ENCODE results near the gene PCNX2.

DNA sequence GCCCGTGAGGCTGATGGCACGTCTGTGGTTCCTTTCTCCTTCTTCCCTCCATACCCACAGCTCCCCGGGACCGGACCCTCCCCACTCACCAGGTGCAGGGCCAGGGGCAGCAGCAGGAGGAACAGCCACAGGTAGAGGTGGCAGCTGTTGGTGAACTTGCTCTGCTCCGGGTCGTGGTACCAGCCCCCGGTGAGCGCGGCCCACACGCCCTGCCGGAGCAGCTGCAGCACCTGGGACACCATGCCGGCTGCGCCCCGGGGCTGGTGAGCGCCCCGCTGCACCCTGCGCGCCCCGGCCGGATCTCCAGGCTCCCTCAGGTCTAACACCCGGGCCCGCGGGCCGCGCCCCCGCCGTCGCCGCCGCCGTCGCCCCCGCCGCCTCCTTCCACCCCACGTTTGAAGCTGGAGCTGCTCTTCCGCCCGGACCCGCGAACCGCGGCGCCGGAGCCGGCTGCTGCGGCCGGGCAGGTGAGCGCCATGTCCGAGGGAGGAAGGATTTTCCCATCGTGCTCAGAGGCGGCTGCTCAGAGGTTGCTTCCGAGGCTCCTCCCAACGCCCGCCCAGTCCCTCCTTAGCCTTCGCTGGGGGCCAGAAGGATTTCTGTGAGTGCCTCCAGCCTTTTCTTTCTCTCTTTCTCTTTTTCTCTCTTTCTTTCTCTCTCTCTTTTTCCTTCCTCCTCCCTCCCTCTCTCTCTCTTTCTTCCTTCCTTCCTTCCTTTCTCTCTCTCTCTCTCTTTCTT is at the start of gene PCNX2:
- TF ChIP-seq, protein P1, sequence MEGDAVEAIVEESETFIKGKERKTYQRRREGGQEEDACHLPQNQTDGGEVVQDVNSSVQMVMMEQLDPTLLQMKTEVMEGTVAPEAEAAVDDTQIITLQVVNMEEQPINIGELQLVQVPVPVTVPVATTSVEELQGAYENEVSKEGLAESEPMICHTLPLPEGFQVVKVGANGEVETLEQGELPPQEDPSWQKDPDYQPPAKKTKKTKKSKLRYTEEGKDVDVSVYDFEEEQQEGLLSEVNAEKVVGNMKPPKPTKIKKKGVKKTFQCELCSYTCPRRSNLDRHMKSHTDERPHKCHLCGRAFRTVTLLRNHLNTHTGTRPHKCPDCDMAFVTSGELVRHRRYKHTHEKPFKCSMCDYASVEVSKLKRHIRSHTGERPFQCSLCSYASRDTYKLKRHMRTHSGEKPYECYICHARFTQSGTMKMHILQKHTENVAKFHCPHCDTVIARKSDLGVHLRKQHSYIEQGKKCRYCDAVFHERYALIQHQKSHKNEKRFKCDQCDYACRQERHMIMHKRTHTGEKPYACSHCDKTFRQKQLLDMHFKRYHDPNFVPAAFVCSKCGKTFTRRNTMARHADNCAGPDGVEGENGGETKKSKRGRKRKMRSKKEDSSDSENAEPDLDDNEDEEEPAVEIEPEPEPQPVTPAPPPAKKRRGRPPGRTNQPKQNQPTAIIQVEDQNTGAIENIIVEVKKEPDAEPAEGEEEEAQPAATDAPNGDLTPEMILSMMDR (conservative IDR thresholded peaks at IDR 0.05) = no peak
- TF ChIP-seq EZH2 (IDR thresholded peaks at IDR 0.05; ENCODE audit: low read depth) = no peak

Data from PC-9 (cell line).